ENCODE measurements around the gene DDI1. TPM values are rescaled to one million over a fixed set of nuclear protein-coding genes. Genes with fewer than 3 reads are reported as not detected.

The DDI1 gene
- total and polyA plus RNA-seq, 2 donors from 2014 or later, result not detected

- H3K9ac ChIP-seq (ENCODE audit: low read length in 3 of 3), result no peak overlapping the region
- no peaks in the 10 kb centered on the region for H3K27me3 ChIP-seq (ENCODE audit: control insufficient read depth, insufficient read depth, low read length)
- intact Hi-C loops (cut with DNase I), result no loop called here
- no peak overlapping the region for H3K4me3 ChIP-seq (ENCODE audit: low read length in 3 of 3)
- DNase-seq (no peak), FAIRE-seq (no peak)
- H3K9me3 ChIP-seq (ENCODE audit: control insufficient read depth in 2 of 3, insufficient read depth in 1 of 3, low read length in 3 of 3), result no peaks in the 10 kb centered on the region
- no peaks in the 10 kb centered on the region for H3K36me3 ChIP-seq (ENCODE audit: control insufficient read depth in 2 of 3, insufficient read depth in 3 of 3, low read length in 3 of 3)
- no peak overlapping the region for H3K27ac ChIP-seq (ENCODE audit: low read depth in 2 of 2, low read length in 2 of 2)
- H3K4me1 ChIP-seq (ENCODE audit: control insufficient read depth in 2 of 3, insufficient read depth in 2 of 3, low read depth in 1 of 3, low read length in 3 of 3), result no peaks in the 10 kb centered on the region
- TF ChIP-seq CTCF (IDR thresholded peaks at IDR 0.05; ENCODE audit: borderline replicate concordance, extremely low read depth, insufficient read depth), result no peak
These were observed 42.6 kb downstream of the DDI1 start for GRCh38 chr11:104078995-104079394.

- DNase-seq (no peak), FAIRE-seq (no peak)
- Histone ChIP-seq H3K9me3 (ENCODE audit: control insufficient read depth in 2 of 3, insufficient read depth in 1 of 3, low read length in 3 of 3) (no peaks in the 10 kb centered on the region), H3K36me3 (ENCODE audit: control insufficient read depth in 2 of 3, insufficient read depth in 3 of 3, low read length in 3 of 3) (no peaks in the 10 kb centered on the region), H3K27me3 (ENCODE audit: control insufficient read depth, insufficient read depth, low read length) (no peaks in the 10 kb centered on the region), H3K27ac (ENCODE audit: low read depth in 2 of 2, low read length in 2 of 2) (no peak overlapping the region), H3K4me3 (ENCODE audit: low read length in 3 of 3) (no peak overlapping the region), H3K9ac (ENCODE audit: low read length in 3 of 3) (no peak overlapping the region), H3K4me1 (ENCODE audit: control insufficient read depth in 2 of 3, insufficient read depth in 2 of 3, low read depth in 1 of 3, low read length in 3 of 3) (no peaks in the 10 kb centered on the region)
- TF ChIP-seq CTCF (IDR thresholded peaks at IDR 0.05; ENCODE audit: borderline replicate concordance, extremely low read depth, insufficient read depth), result no peak
- intact Hi-C loops (cut with DNase I), result no loop called here
These were observed 50.2 kb downstream of the DDI1 start for GRCh38 chr11:104086621-104087020.

Other genes starting within 250 kb of the DDI1 start
- gene PDGFD, start 127.5 kb downstream of the DDI1 start, total RNA-seq, result 12.2 TPM
- 5.3 TPM for gene PDGFD, start 127.5 kb downstream of the DDI1 start, polyA plus RNA-seq (ENCODE audit: insufficient read depth, low read depth, low replicate concordance)

All from kidney (tissue), 14 donors.